ENCODE data around the gene AGBL3.
"Not testable (repeated sequence)": the region's sequence is repeated elsewhere in the genome, so short reads cannot be mapped to it uniquely, and the experiment has no call there.

DNA sequence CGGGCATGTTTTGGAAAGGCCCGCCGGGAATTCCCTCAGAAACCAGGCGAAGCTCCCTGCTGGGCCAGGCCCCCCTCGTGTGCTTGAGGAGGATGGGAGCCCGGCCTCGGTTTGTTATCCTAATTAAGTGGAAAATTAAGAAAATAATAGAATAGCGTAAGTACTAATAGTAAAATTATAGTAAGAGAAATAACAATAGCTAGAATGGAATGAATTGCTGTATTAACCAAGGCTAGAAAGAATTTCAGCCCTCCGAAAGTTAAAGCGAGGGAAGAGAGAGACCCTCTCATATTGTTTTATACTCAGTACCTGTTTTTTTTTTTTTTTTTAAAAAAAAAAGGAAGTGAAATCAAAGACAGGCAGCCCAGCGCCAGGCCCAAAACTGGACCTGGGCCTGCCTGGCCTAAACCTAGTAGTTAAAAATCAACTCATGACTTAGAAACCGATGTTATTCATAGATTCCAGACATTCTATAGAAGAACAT, 184.7 kb downstream of the AGBL3 start:
- TF ChIP-seq, protein P1, sequence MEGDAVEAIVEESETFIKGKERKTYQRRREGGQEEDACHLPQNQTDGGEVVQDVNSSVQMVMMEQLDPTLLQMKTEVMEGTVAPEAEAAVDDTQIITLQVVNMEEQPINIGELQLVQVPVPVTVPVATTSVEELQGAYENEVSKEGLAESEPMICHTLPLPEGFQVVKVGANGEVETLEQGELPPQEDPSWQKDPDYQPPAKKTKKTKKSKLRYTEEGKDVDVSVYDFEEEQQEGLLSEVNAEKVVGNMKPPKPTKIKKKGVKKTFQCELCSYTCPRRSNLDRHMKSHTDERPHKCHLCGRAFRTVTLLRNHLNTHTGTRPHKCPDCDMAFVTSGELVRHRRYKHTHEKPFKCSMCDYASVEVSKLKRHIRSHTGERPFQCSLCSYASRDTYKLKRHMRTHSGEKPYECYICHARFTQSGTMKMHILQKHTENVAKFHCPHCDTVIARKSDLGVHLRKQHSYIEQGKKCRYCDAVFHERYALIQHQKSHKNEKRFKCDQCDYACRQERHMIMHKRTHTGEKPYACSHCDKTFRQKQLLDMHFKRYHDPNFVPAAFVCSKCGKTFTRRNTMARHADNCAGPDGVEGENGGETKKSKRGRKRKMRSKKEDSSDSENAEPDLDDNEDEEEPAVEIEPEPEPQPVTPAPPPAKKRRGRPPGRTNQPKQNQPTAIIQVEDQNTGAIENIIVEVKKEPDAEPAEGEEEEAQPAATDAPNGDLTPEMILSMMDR (IDR thresholded peaks at IDR 0.05), result peak in 1 of 4 experiments; percentile 31
- TF ChIP-seq POLR2A (IDR thresholded peaks at IDR 0.05), result not testable (repeated sequence)

Data from uterus (tissue), 2 donors.